Peyer's patch (tissue), 4 donors: ENCODE results near the gene PTPN5.

Experiments used
- POLR2A ChIP-seq, 2 donors: fragments of 450-650 bp; IDR thresholded peaks; one replicate each; pipeline ENCODE4 v1.5.1; 2017; ENCODE audit warnings: antibody characterized with exemption in 2 of 2, mild to moderate bottlenecking in 2 of 2, moderate library complexity in 2 of 2
- TF ChIP-seq, protein P1 (sequence below), 6 experiments: fragments of 450-650 bp in 4 of 6; fragments of 200-600 bp in 2 of 6; sonication (generic) in 1 of 6; IDR thresholded peaks; one replicate each; pipeline ENCODE4 v1.5.1; 2017 to 2019; ENCODE audit warnings: antibody characterized with exemption in 6 of 6, mild to moderate bottlenecking in 3 of 6, moderate library complexity in 1 of 6

DNA sequence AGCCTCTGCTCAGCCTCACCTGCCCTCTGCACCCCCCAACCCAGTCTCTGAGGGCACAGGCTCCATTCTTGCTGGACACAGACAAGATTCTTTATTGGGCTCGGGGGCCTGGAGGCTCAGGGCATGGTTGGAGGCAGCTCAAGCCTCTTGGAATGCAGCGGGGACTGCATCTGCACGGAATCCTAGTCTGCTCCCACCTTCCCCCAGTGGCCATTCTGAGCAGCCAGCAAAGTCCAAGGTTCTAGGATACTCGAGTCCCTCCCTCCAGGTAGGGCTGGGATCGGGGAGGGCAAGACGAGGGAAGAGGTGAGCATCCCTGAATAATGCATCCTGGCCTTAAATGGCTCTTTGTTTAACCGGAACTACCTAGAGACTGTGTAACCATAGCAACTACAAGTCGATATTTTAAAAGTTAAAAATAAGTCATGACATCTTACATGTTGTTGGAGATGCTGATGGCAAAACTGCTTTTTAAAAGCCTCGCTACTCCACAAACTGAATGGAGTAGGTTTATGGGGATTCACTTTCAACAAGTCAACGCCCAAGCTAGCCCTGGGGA, 54.9 kb downstream of the PTPN5 start:
- TF ChIP-seq, protein P1, sequence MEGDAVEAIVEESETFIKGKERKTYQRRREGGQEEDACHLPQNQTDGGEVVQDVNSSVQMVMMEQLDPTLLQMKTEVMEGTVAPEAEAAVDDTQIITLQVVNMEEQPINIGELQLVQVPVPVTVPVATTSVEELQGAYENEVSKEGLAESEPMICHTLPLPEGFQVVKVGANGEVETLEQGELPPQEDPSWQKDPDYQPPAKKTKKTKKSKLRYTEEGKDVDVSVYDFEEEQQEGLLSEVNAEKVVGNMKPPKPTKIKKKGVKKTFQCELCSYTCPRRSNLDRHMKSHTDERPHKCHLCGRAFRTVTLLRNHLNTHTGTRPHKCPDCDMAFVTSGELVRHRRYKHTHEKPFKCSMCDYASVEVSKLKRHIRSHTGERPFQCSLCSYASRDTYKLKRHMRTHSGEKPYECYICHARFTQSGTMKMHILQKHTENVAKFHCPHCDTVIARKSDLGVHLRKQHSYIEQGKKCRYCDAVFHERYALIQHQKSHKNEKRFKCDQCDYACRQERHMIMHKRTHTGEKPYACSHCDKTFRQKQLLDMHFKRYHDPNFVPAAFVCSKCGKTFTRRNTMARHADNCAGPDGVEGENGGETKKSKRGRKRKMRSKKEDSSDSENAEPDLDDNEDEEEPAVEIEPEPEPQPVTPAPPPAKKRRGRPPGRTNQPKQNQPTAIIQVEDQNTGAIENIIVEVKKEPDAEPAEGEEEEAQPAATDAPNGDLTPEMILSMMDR (IDR thresholded peaks at IDR 0.05): no peak
- no peak for TF ChIP-seq POLR2A (IDR thresholded peaks at IDR 0.05)
